Adrenal gland (tissue), 5 donors: ENCODE measurements around the gene BMP8B.
"Not testable (repeated sequence)": the region's sequence is repeated elsewhere in the genome, so short reads cannot be mapped to it uniquely, and the experiment has no call there.

Experiments
- POLR2A ChIP-seq, 2 donors: fragments of 450-650 bp; IDR thresholded peaks; one replicate each; pipeline ENCODE4 v1.6.1; 2017; ENCODE audit warnings: antibody characterized with exemption in 2 of 2, mild to moderate bottlenecking in 2 of 2, moderate library complexity in 1 of 2
- TF ChIP-seq, protein P1 (sequence below), 6 experiments: fragments of 450-650 bp in 4 of 6; fragments of 200-600 bp in 2 of 6; sonication (generic) in 1 of 6; IDR thresholded peaks; 1 replicate in 5 of 6; 2 replicates in 1 of 6; pipeline versions ENCODE4 v1.5.1 to v1.8.0; 2016 to 2021; ENCODE audit warnings: antibody characterized with exemption in 6 of 6, mild to moderate bottlenecking in 2 of 6, moderate library complexity in 1 of 6
- donor health status: DM: no; HTN: no; CAD: no.

DNA sequence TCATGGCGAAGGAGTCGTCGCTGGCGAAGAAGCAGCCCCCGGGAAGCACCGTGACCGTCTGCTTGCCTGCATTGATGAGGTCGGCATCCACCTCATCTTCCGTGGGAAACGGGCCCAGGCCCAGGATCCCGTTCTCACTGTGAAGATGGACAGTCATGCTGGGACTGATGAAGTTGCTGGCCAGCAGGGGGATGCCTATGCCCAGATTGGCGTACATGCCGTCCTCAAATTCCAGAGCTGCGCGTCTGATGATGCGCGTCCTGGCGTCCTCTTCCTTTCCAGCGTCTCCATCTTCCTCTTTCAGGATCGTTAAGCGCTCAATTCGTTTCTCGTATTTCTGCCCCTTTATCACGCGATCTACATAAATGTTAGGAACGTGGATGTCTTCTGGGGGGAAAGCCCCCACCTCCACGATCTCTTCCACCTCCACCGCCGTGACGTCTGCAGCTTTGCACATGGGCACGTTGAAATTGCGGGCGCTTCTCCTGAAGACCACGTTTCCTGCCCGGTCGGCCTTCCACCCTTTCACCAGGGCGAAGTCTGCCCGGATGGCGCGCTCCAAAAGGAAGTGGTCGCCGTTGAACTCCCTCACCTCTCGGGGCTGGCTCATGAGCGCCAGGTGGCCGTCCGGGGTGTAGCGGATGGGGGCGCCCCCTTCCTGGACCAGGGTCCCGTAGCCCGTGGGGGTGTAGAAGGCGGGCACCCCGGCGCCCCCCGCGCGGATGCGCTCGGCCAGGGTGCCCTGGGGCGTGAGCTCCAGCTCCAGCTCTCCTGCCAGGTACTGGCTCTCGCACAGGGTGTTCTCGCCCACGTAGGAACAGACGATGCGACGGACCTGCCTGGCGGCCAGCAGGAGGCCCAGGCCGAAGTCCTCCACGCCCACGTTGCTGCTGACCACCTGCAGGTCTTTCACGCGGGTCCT, 18.3 kb downstream of the BMP8B start:
- TF ChIP-seq, protein P1, sequence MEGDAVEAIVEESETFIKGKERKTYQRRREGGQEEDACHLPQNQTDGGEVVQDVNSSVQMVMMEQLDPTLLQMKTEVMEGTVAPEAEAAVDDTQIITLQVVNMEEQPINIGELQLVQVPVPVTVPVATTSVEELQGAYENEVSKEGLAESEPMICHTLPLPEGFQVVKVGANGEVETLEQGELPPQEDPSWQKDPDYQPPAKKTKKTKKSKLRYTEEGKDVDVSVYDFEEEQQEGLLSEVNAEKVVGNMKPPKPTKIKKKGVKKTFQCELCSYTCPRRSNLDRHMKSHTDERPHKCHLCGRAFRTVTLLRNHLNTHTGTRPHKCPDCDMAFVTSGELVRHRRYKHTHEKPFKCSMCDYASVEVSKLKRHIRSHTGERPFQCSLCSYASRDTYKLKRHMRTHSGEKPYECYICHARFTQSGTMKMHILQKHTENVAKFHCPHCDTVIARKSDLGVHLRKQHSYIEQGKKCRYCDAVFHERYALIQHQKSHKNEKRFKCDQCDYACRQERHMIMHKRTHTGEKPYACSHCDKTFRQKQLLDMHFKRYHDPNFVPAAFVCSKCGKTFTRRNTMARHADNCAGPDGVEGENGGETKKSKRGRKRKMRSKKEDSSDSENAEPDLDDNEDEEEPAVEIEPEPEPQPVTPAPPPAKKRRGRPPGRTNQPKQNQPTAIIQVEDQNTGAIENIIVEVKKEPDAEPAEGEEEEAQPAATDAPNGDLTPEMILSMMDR (IDR thresholded peaks at IDR 0.05), result not testable (repeated sequence)
- TF ChIP-seq POLR2A (IDR thresholded peaks at IDR 0.05), result not testable (repeated sequence)
